NB4 (cell line): ENCODE measurements around the gene ITGB7.
A peak's percentile ranks its signal among the peaks of the same experiment; 100 is the strongest.

Experiments
- MYC ChIP-seq: IDR thresholded peaks from 2 replicates; pipeline ENCODE4 v1.6.1; 2011; ENCODE audit warnings: low read depth, low read length
- TF ChIP-seq, protein P1 (sequence below): IDR thresholded peaks from one replicate; pipeline ENCODE4 v1.5.1; 2012; ENCODE audit warnings: low read depth, low read length

DNA sequence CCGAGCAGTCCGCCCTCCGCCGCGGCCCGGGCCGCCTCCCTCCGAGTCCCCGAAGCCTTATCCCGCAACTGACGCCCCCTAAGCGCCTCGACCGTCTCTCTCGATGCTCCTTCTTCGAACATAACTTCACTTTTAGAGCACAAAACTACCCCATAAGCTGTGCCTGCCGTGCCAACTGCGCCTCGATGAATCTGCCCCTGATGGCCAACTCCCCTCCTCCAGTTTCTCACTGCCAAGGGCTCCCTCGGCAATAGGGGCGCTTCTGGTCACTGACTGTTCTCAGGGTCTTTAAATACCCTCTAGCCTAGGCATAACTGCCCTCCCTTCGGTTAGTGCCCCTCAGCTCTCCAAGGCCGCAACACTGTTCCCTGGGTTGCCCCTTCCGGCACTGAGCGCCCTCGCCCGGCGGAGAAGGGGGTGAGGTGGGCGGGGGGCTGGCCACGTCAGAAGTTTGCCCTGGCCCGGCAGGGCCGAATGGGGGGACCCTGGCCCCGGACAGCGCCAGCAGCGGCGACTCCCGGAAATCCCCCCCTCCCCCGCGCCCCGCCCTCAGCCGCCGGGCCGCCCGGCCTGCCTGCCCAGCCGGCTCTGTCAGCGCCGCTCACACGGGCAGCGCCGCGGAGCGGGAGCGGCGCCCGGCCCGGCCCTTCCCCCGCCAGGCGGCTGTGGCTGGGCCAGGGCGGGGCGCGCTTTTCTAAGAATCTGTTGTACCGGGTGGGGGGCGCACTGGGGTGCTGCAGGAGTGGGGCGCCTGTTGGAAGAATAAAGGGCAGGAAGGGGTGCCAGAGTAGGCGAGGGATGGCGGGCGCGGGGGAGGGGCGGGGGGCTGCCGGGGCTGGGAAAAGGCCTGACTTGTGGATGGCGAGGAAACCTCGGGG lies 14.4 kb upstream of the ITGB7 start:
- TF ChIP-seq, protein P1, sequence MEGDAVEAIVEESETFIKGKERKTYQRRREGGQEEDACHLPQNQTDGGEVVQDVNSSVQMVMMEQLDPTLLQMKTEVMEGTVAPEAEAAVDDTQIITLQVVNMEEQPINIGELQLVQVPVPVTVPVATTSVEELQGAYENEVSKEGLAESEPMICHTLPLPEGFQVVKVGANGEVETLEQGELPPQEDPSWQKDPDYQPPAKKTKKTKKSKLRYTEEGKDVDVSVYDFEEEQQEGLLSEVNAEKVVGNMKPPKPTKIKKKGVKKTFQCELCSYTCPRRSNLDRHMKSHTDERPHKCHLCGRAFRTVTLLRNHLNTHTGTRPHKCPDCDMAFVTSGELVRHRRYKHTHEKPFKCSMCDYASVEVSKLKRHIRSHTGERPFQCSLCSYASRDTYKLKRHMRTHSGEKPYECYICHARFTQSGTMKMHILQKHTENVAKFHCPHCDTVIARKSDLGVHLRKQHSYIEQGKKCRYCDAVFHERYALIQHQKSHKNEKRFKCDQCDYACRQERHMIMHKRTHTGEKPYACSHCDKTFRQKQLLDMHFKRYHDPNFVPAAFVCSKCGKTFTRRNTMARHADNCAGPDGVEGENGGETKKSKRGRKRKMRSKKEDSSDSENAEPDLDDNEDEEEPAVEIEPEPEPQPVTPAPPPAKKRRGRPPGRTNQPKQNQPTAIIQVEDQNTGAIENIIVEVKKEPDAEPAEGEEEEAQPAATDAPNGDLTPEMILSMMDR: peak; percentile 15
- no peak for TF ChIP-seq MYC
